Prostate gland (tissue), 2 donors: Measurements from ENCODE around the gene FBXO3. TPM values are rescaled to one million over a fixed set of nuclear protein-coding genes. Genes with fewer than 3 reads are reported as not detected.
"Not testable (repeated sequence)": the region's sequence is repeated elsewhere in the genome, so short reads cannot be mapped to it uniquely, and the experiment has no call there.

Experiments
- DNase-seq: peaks from one replicate; pipeline ENCODE4 v3.0.0-alpha.2; 2019; ENCODE audit warnings: low spot score
- H3K27ac ChIP-seq, 2 donors: fragments of 200-600 bp; sonication (generic); 2 replicates each; pipeline ENCODE4 v1.5.1; 2017 to 2019
- H3K27me3 ChIP-seq: fragments of 200-600 bp; sonication (generic); replicated peaks from 2 replicates; pipeline ENCODE4 v1.5.1; 2019; ENCODE audit not compliant: insufficient read depth
- H3K36me3 ChIP-seq, 2 donors: fragments of 200-600 bp; sonication (generic); 1 replicate in 1 of 2; 2 replicates in 1 of 2; pipeline versions ENCODE4 v1.5.1 to v1.8.1; 2017 to 2019
- H3K4me1 ChIP-seq: fragments of 200-600 bp; sonication (generic); replicated peaks from 2 replicates; pipeline ENCODE4 v1.5.1; 2019
- H3K4me3 ChIP-seq, 2 donors: fragments of 200-600 bp; sonication (generic); 2 replicates each; pipeline ENCODE4 v1.5.1; 2017 to 2019
- H3K9me3 ChIP-seq: fragments of 200-600 bp; sonication (generic); 2 replicates; pipeline ENCODE4 v1.5.1; 2017
- POLR2A ChIP-seq: fragments of 450-650 bp; IDR thresholded peaks from one replicate; pipeline ENCODE4 v1.6.1; 2016; ENCODE audit warnings: antibody characterized with exemption, mild to moderate bottlenecking
- POLR2AphosphoS5 ChIP-seq: sonication (generic); formaldehyde crosslinking; IDR thresholded peaks from one replicate; pipeline ENCODE4 v1.6.1; 2017; ENCODE audit warnings: antibody characterized with exemption
- WGBS: methylation state at CpG from one replicate; pipeline ENCODE4 v1.1.5; 2018; 5-methylcytosine and 5-hydroxymethylcytosine counted together
- intact Hi-C: fragments of 100-400 bp; cut with DNase I; formaldehyde crosslinking; loops from one replicate; pipeline ENCODE4 v1.14.2; 2022
- total RNA-seq, 2 donors: library from RNA; depleted of rRNA; stranded (reverse); fragments of >200 nt; gene quantifications; one replicate each; pipeline ENCODE4 v1.1.0, GENCODE V29; 2016
- TF ChIP-seq, protein P1 (sequence below), 4 experiments: fragments of 200-600 bp in 2 of 4; fragments of 450-650 bp in 2 of 4; sonication (generic) in 2 of 4; IDR thresholded peaks; 1 replicate in 3 of 4; 2 replicates in 1 of 4; pipeline ENCODE4 v1.5.1; 2016 to 2019; ENCODE audit warnings: antibody characterized with exemption in 4 of 4, mild to moderate bottlenecking in 2 of 4, moderate library complexity in 2 of 4

FBXO3 gene
- total RNA-seq, 2 donors from 2014 or later, result 24.5 to 45.0 TPM

GRCh38 chr11:33730716-33731115, 43.6 kb downstream of the FBXO3 start:
- intact Hi-C loops, result loop anchor here (10.0 kb wide), 2 partner anchors 366 to 476 kb away; partner anchors contain the start of gene HIPK3
- no peak for TF ChIP-seq POLR2AphosphoS5
- TF ChIP-seq, protein P1, sequence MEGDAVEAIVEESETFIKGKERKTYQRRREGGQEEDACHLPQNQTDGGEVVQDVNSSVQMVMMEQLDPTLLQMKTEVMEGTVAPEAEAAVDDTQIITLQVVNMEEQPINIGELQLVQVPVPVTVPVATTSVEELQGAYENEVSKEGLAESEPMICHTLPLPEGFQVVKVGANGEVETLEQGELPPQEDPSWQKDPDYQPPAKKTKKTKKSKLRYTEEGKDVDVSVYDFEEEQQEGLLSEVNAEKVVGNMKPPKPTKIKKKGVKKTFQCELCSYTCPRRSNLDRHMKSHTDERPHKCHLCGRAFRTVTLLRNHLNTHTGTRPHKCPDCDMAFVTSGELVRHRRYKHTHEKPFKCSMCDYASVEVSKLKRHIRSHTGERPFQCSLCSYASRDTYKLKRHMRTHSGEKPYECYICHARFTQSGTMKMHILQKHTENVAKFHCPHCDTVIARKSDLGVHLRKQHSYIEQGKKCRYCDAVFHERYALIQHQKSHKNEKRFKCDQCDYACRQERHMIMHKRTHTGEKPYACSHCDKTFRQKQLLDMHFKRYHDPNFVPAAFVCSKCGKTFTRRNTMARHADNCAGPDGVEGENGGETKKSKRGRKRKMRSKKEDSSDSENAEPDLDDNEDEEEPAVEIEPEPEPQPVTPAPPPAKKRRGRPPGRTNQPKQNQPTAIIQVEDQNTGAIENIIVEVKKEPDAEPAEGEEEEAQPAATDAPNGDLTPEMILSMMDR (IDR thresholded peaks at IDR 0.05), result no peak
- no peaks in the 10 kb centered on the region for H3K27me3 ChIP-seq
- H3K4me3 ChIP-seq, result no peak overlapping the region
- H3K9me3 ChIP-seq, result no peaks in the 10 kb centered on the region
- no peaks in the 10 kb centered on the region for H3K4me1 ChIP-seq
- H3K36me3 ChIP-seq, result no peaks in the 10 kb centered on the region
- no peak for DNase-seq
- H3K27ac ChIP-seq, result no peak overlapping the region
- 66% methylated on average over 7 of the region's 7 CpGs for WGBS

DNA sequence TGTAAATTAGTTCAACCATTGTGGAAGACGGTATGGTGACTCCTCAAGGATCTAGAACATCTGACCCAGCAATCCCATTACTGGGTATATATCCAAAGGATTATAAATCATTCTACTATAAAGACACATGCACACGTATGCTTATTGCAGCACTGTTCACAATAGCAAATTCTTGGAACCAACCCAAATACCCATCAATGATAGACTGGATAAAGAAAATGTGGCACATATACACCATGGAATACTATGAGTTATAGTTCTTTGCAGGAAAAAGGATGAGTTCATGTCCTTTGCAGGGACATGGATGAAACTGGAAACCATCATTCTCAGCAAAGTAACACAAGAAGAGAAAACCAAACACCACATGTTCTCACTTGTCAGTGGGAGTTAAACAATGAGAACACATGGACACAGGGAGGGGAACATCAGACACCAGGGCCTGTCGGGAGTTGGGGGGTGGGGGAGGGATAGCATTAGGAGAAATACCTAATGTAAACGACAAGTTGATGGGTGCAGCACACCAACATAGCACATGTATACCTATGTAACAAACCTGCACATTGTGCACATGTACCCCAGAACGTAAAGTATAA, 45.2 kb downstream of the FBXO3 start:
- H3K9me3 ChIP-seq, intact Hi-C loops, DNase-seq, H3K27me3 ChIP-seq, H3K36me3 ChIP-seq, H3K4me1 ChIP-seq, H3K27ac ChIP-seq, H3K4me3 ChIP-seq: not testable (repeated sequence)
- WGBS, result 47% methylated on average over 5 of the region's 5 CpGs

DNA sequence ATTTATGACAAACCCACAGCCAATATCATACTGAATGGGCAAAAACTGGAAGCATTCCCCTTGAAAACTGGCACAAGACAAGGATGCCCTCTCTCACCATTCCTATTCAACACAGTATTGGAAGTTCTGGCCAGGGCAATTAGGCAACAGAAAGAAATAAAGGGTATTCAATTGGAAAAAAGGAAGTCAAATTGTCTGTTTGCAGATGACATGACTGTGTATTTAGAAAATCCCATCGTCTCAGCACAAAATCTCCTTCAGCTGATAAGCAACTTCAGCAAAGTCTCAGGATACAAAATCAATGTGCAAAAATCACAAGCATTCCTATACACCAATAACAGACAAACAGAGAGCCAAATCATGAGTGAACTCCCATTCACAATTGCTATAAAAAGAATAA, 46.8 kb downstream of the FBXO3 start:
- H3K27ac ChIP-seq, intact Hi-C loops, H3K9me3 ChIP-seq, H3K36me3 ChIP-seq, H3K4me3 ChIP-seq, H3K4me1 ChIP-seq, H3K27me3 ChIP-seq, DNase-seq: not testable (repeated sequence)
- 65% methylated on average over 1 of the region's 1 CpG for WGBS

DNA sequence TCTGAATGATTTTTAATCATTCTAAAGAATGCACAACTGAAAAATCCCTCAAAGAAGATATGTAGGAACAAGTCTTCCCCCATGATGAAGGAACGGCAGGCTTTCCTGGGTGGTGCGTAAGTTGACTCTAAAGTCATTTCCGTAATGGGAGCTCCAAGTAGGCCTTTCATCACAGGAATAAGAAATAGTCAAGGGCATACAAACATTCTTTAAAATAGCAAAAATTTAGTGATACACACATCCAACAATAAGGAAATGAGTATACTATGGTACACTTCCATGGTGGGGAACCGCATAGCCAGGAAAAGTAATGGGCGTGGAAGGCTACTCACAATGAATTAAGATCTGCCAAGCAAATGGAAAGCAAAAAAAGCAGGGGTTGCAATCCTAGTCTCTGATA, 48.8 kb downstream of the FBXO3 start:
- H3K4me1 ChIP-seq, result peaks cover 5% of the 10 kb centered on the region
- intact Hi-C loops, result no loop called here
- no peaks in the 10 kb centered on the region for H3K36me3 ChIP-seq
- TF ChIP-seq POLR2AphosphoS5, result no peak
- TF ChIP-seq, protein P1 (IDR thresholded peaks at IDR 0.05), result no peak
- no peak for TF ChIP-seq POLR2A
- no peaks in the 10 kb centered on the region for H3K9me3 ChIP-seq
- no peaks in the 10 kb centered on the region for H3K27me3 ChIP-seq
- H3K4me3 ChIP-seq, result no peak overlapping the region
- no peak overlapping the region for H3K27ac ChIP-seq
- DNase-seq, result no peak
- WGBS, result 80% methylated on average over 5 of the region's 5 CpGs

DNA sequence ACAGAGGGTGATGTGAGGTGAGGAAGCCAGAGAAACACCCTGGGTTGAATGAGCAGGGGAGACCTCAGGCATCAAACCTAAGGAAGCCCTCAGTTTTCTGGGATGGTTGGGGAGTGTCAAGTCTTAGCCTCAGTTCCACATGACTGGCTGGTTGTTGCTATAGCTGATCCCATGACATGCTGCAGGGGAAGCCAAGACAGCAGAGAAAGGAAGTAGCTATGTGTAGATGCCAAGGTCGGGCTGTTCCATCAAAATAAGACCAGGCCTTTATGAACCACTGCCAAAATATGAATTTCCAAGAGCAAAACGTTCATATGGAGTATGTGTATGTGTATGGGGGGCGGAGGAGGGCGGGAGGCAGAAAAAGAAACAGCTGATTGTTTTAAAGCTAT, 49.7 kb downstream of the FBXO3 start:
- no peak overlapping the region for H3K4me3 ChIP-seq
- no peak for TF ChIP-seq POLR2A
- TF ChIP-seq, protein P1 (IDR thresholded peaks at IDR 0.05), result no peak
- peak; percentile 40 for TF ChIP-seq POLR2AphosphoS5
- intact Hi-C loops, result no loop called here
- no peaks in the 10 kb centered on the region for H3K27me3 ChIP-seq
- H3K4me1 ChIP-seq, result peaks cover 5% of the 10 kb centered on the region
- no peaks in the 10 kb centered on the region for H3K36me3 ChIP-seq
- H3K27ac ChIP-seq, result peak overlapping the region; percentile 15 to 52
- WGBS, result 53% methylated on average over 4 of the region's 4 CpGs
- no peak for DNase-seq
- H3K9me3 ChIP-seq, result no peaks in the 10 kb centered on the region

- DNase-seq, result no peak
- peak overlapping the region in 1 of 2 donors; percentile 52 for H3K27ac ChIP-seq
- H3K4me1 ChIP-seq, result peaks cover 5% of the 10 kb centered on the region
- no peaks in the 10 kb centered on the region for H3K27me3 ChIP-seq
- 77% methylated on average over 6 of the region's 6 CpGs for WGBS
- H3K9me3 ChIP-seq, result no peaks in the 10 kb centered on the region
- H3K4me3 ChIP-seq, result no peak overlapping the region
- peak; percentile 18 for TF ChIP-seq POLR2AphosphoS5
- TF ChIP-seq, protein P1 (IDR thresholded peaks at IDR 0.05), result no peak
- intact Hi-C loops, result no loop called here
- no peaks in the 10 kb centered on the region for H3K36me3 ChIP-seq
Measured at GRCh38 chr11:33723238-33723881, 51.0 kb downstream of the FBXO3 start.
